NCI-H2196 (cell line): ENCODE measurements around the gene GRIP2.

ENCODE experiments used
- DNase-seq: peaks from one replicate; lab custom pipeline; 2025; ENCODE audit not compliant: unreplicated experiment; lab: John Stamatoyannopoulos, UW

The GRIP2 gene

GRCh38 chr3:14455571-14456317 is 84.4 kb downstream of the GRIP2 start:
- peak; percentile 71 for DNase-seq

GRCh38 chr3:14454639-14455310 is 85.4 kb downstream of the GRIP2 start:
- no peak for DNase-seq

DNA sequence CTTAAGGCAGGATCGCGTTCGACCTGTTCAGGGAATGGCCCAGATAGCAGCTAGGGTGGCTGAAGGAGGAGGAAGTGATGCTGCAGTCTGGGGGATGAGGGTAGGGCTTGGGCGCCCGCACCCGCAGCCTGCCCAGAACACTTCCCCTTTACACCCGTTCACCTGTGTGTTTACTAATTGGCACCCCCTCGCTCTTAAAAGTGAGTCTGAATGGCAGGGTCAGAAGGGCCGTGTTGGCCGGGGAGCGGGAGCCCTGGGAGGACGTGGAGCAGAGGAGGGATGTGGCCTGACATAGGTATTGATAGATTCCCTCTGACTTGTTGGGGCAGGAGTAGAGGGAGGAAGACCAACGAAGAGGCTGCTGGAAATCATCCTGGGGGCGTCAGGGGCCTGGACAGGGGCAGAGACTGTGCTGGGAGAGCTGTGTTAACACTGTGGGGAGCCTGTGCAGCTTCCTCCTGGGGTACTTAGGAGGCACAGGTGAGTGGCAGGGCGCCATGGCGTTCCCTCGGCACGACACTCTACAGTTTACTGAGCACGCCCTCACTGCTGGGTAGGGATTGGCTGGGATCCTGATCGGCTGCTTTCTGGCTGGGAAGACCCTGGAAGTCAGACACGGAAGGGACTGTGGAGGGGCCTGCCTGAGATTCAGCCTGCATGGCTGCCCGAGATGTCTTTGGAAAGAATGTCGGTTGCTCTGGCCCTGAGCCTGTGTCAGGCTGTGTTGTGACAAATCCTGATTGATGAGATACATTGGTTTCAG is 86.1 kb downstream of the GRIP2 start:
- no peak for DNase-seq

- peak; percentile 82 for DNase-seq
These were observed 87.1 kb downstream of the GRIP2 start for GRCh38 chr3:14452740-14453710.

DNA sequence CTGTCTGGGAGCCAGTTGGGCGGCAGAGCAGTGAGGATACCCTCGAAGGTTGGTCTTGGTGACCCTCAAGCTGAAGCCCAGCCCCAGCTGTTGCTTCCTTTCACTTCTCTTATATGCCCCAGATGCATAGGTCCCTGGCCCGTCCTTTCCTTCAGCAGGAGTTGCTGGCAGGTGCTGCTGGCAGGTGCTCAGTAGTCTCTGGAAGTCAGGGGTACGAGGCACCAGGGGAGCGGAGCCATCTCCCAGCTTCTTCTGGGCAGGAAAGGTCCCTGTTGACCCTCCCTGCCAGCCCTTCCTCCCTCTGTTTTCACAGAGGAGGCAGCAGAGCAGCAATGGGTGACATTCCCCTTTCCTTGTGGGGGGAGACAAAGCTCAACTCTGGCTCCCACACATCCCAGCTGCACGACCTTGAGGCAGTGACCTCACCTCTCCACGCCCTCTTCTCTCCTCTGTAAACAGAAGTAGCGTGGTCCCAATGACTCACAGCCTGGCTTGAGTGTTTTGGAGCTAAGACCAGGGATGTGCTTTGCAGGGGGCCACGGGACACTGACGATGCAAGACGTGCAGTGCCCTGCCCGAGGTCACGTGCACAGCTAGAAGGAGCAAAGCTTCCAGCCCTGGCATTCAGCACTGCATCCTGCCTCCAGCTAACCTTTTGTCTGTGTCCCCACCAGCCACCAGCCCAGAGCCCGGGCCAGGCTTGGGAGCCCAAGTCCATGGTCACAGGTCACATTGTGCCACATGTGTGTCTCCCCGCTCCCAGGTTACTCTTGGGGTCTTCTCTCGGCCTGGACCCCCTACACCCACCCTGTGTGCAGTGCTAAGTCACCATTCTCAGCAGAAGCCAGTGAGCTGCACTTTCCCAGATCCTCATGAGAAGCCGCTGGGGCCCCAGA is 88.0 kb downstream of the GRIP2 start:
- no peak for DNase-seq

DNA sequence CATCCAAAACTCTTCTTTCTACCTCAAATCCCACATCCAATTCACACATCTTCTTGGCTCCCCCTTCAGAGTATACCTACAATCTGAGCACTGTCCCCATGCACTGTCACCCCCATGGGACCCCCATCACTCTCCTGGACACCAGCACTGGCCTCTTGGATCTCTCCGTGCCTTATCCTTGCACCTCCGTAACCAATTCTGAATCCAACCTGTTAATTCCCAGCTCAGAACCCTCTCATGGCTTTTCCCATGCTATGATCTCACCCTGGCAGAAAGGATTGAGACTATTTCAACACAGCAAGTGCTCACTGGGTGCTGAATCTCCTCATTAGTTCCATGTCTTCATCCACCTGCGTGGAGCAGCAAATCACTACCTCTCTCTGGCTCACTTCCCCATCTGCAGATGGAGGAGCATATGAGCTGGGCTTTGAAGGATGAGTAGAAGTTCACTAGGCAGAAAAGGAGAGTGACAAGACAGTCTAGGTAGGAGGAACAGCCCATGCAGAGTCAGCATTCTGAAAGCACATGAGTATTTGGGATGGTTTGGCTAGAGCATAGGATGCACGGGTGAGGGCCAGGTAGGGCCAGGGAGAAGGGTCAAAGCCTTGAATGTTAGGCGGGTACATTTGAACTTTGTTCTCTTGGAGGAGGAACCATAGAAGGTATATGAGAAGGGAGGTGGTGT is 89.1 kb downstream of the GRIP2 start:
- DNase-seq, result no peak

GRCh38 chr3:14450506-14450905 is 89.6 kb downstream of the GRIP2 start:
- no peak for DNase-seq

GRCh38 chr3:14448756-14449727 is 91.1 kb downstream of the GRIP2 start:
- DNase-seq, result no peak

DNA sequence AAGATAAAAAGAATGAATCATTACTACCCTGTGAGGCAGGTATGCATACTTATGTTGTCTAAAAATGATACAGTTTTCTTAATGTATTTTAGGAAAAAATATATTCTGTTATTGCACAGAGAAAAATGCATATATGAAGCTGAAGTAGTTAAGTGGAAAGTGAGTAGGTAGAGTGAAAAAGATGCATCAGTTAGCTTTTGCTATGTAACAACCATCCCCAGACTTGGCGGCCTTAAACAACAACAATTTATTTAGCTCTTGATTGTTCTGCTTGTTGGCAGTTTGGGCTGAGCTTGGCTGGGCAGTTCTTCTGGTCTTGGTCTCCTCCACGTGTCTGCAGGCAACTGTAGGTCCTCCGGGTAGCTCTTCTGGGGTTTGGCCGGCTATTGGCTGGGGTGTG is 92.1 kb downstream of the GRIP2 start:
- no peak for DNase-seq

GRCh38 chr3:14446988-14447570 is 93.1 kb downstream of the GRIP2 start:
- DNase-seq, result no peak

DNA sequence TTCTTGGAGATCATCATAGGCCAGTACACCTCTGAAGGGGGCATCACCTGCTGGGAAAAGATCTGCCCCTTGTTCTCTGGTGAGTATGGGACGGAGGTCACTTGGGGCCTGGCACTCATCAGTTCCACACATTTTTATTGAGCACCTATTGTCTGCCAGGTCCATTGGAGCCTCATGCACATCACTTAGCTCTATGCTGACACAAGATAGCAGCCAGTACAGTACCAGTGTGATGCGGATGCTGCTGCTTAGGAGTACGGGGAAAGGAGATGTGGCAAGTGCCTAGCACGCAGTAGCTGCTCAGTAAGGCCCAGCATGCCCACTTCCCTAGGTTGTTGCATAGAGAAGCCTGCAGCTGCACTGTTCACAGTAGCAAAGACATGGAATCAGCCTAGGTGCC is 94.4 kb downstream of the GRIP2 start:
- DNase-seq, result no peak

GRCh38 chr3:14444380-14444779 is 95.8 kb downstream of the GRIP2 start:
- no peak for DNase-seq

GRCh38 chr3:14441920-14442300 is 98.2 kb downstream of the GRIP2 start:
- DNase-seq, result no peak

DNA sequence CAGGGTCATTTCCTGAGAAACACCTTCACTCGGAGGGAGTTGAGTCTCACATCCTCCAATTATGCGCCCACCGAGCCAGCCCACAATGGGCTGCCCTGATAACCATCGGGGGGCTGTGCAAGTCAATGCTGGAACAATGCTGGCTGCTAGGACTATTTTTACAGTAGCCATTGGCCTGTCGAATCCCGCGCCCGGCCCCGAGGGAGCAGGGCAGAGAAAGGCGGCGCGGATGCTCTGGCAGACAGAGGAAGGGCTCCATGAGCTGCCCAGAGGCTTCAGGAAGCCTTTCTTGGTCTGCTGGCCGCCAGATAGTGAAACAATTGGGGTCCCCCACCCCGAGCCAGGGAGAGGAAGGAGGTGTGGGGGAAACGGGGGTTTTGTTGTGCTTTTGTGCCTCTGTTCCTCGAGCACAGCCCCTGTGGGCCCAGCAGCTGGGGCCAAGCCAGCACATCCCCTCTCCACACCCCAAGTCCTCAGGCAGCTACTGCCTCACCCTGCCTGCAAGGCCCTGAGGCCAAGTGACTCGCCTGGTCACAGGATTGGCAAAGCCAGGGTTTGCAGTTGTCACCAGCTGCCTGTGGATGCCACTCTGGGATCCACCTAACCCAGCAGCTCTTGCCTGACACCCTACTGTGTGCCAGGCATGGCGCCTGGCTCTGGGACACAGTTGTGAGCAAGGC is 98.8 kb downstream of the GRIP2 start:
- DNase-seq, result no peak

- DNase-seq, result no peak
These were observed 99.5 kb downstream of the GRIP2 start for GRCh38 chr3:14440531-14441239.

GRCh38 chr3:14440168-14440518 is 100.0 kb downstream of the GRIP2 start:
- no peak for DNase-seq
